K562 (cell line): Measurements from ENCODE around the gene JUN. TPM values are rescaled to one million over a fixed set of nuclear protein-coding genes. Genes with fewer than 3 reads are reported as not detected.

Experiments used
- BDP1 ChIP-seq: IDR thresholded peaks from 3 replicates; pipeline ENCODE4 v1.6.1; 2011; ENCODE audit not compliant: insufficient read length, insufficient read depth
- CAMTA2 ChIP-seq: fragments of 250-450 bp; sonication (Bioruptor Pico); conservative IDR thresholded peaks from 2 replicates; pipeline ENCODE4 v1.5.1; 2022
- ESRRB ChIP-seq: fragments of 250-450 bp; sonication (Bioruptor Pico); IDR thresholded peaks from 2 replicates; pipeline ENCODE4 v1.5.0; 2020; ENCODE audit warnings: mild to moderate bottlenecking, moderate library complexity, borderline replicate concordance
- ETS2 ChIP-seq: IDR thresholded peaks from 2 replicates; pipeline ENCODE4 v1.6.1; 2016; ENCODE audit warnings: borderline replicate concordance, missing genetic modification characterization, mild to moderate bottlenecking, moderate library complexity, missing compliant biosample characterization; ENCODE audit not compliant: poor library complexity, severe bottlenecking
- HDAC3 ChIP-seq: fragments of 450-650 bp; IDR thresholded peaks from 2 replicates; pipeline ENCODE4 v1.6.1; 2018; ENCODE audit warnings: borderline replicate concordance, mild to moderate bottlenecking, moderate library complexity; ENCODE audit not compliant: partially characterized antibody
- HSF4 ChIP-seq: fragments of 250-450 bp; sonication (Bioruptor Pico); IDR thresholded peaks from 2 replicates; pipeline ENCODE4 v2.1.2; 2022; ENCODE audit warnings: mild to moderate bottlenecking, moderate library complexity, borderline replicate concordance
- KHSRP ChIP-seq: fragments of 450-650 bp; IDR thresholded peaks from 2 replicates; pipeline ENCODE4 v1.6.1; 2017
- MXI1 ChIP-seq: IDR thresholded peaks from 2 replicates; pipeline ENCODE4 v1.6.1; 2011; ENCODE audit warnings: low read depth, mild to moderate bottlenecking, improper control_type of control experiment, low read length
- NEUROD1 ChIP-seq: fragments of 150-350 bp; IDR thresholded peaks from 2 replicates; pipeline ENCODE4 v1.6.1; 2014; ENCODE audit warnings: borderline replicate concordance, low read length, low read depth; ENCODE audit not compliant: partially characterized antibody
- PHTF2 ChIP-seq: fragments of 250-450 bp; sonication (Bioruptor Pico); IDR thresholded peaks from 2 replicates; pipeline ENCODE4 v1.5.0; 2021; ENCODE audit warnings: mild to moderate bottlenecking
- ZBED1 ChIP-seq: IDR thresholded peaks from 2 replicates; pipeline ENCODE4 v1.6.1; 2014
- ZNF239 ChIP-seq: fragments of 250-450 bp; sonication (Bioruptor Pico); IDR thresholded peaks from 2 replicates; pipeline ENCODE4 v1.4.0; 2020; ENCODE audit warnings: mild to moderate bottlenecking
- ZNF282 ChIP-seq: sonication (generic); formaldehyde crosslinking; IDR thresholded peaks from 2 replicates; pipeline ENCODE4 v1.8.1; 2023; ENCODE audit warnings: missing genetic modification reagents
- polyA plus RNA-seq, 8 experiments: library from polyadenylated mRNA; depleted of rRNA in 4 of 8; stranded (reverse) in 5 of 8; unstranded in 3 of 8; fragments of >200 nt; fragmentation: Nextera tagmentation in 2 of 8; fragmentation: Illumina TruSeq in 1 of 8; extraction: Ambion mirVana in 2 of 8; extraction: Trizol in 1 of 8; gene quantifications; 2 replicates each; pipeline versions ENCODE4 v1.2.1 to v1.2.3, GENCODE V29; 2011 to 2014; ENCODE audit warnings: inconsistent platforms in 1 of 8, missing spikeins in 1 of 8
- total RNA-seq, 7 experiments: library from RNA; depleted of rRNA in 6 of 7; stranded (reverse); fragments of >200 nt in 6 of 7; fragmentation: Illumina TruSeq in 2 of 7; extraction: Trizol in 2 of 7; gene quantifications; 2 replicates each; pipeline versions ENCODE4 v1.2.1 to v1.2.3, GENCODE V29; 2011 to 2021; ENCODE audit warnings: low replicate concordance in 1 of 7
- TF ChIP-seq, protein P1 (sequence below): fragments of 450-650 bp; formaldehyde crosslinking; IDR thresholded peaks from 2 replicates; pipeline ENCODE4 v1.4.0; 2020; ENCODE audit warnings: mild to moderate bottlenecking, moderate library complexity
- TF ChIP-seq, protein P2 (sequence below): fragments of 200-800 bp; sonication (Bioruptor generic); IDR thresholded peaks from 2 replicates; pipeline ENCODE4 v1.6.1; 2017; ENCODE audit warnings: missing genetic modification characterization, missing compliant biosample characterization
- TF ChIP-seq, protein P3 (sequence below), 3 experiments: fragments of 200-800 bp in 1 of 3; sonication (Bioruptor generic) in 1 of 3; sonication (generic) in 1 of 3; formaldehyde crosslinking in 1 of 3; IDR thresholded peaks; 2 replicates each; pipeline versions ENCODE4 v1.6.1 to v1.8.0; 2016 to 2022; ENCODE audit warnings: mild to moderate bottlenecking in 2 of 3, missing compliant biosample characterization in 2 of 3, missing genetic modification characterization in 2 of 3, missing genetic modification reagents in 1 of 3
- TF ChIP-seq, protein P4 (sequence below): fragments of 450-650 bp; formaldehyde crosslinking; IDR thresholded peaks from 2 replicates; pipeline ENCODE4 v1.4.0; 2022; ENCODE audit warnings: missing genetic modification characterization
- TF ChIP-seq, protein P5 (sequence below), 2 experiments: fragments of 250-450 bp in 1 of 2; fragments of 450-650 bp in 1 of 2; sonication (Bioruptor Pico) in 1 of 2; IDR thresholded peaks; 2 replicates each; pipeline versions ENCODE4 v1.6.1 to v1.8.0; 2016 to 2021; ENCODE audit warnings: mild to moderate bottlenecking in 2 of 2, moderate library complexity in 2 of 2, missing compliant biosample characterization in 1 of 2, missing genetic modification characterization in 1 of 2
- TF ChIP-seq, protein P6 (sequence below): fragments of 450-650 bp; formaldehyde crosslinking; IDR thresholded peaks from 2 replicates; pipeline ENCODE4 v1.4.0; 2020; ENCODE audit warnings: mild to moderate bottlenecking

The JUN gene
- total and polyA plus RNA-seq, 9 of the 15 experiments (the other 6 are each of a cell fraction or from before 2014, with no cell fraction given), result 0.32 to 23.4 (median 4.0) TPM

DNA sequence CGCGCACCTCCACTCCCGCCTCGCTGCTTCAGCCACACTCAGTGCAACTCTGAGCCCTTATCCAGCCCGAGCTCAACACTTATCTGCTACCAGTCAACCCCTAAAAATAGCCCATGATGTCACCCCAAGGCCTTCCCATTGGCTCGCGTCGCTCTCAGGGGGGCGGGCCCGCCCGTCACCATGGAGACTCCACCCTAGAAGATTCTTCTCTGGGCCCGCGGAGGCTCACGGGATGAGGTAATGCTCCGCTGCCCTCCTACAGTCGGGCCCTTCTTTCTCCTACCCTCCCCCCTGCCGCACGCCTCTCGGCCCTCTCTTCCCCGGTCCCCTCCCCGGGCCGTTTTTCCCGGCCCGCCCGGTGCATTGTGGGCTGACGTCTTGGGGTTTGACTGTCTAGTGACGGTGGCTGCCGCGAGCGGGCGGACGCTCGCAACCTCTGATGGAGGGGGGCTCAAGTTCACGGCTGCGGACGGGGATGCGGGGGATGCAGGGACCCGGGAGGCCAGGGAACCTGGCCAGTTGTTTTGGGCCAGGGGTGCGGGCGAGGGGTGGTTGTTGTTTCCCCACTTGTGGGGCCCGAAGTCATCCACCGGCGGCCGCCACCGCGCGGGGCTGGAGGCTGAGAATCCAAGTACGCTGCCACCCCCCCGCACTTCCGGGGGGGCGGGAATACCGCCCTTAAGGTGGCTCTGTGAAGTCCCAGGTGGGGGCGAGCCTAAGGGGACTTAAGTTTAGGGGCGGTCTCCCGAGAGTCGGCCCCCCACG, at the start of gene JUN (continued):
- TF ChIP-seq ZBED1, result 0 out of 2 replicates have a peak, but pooled peaks have one; percentile 89
- TF ChIP-seq HSF4 (CRISPR knock-in tag), result no peak
- no peak for TF ChIP-seq CAMTA2 (CRISPR knock-in tag)
- TF ChIP-seq MXI1, result peak; percentile 72
- TF ChIP-seq, protein P1, sequence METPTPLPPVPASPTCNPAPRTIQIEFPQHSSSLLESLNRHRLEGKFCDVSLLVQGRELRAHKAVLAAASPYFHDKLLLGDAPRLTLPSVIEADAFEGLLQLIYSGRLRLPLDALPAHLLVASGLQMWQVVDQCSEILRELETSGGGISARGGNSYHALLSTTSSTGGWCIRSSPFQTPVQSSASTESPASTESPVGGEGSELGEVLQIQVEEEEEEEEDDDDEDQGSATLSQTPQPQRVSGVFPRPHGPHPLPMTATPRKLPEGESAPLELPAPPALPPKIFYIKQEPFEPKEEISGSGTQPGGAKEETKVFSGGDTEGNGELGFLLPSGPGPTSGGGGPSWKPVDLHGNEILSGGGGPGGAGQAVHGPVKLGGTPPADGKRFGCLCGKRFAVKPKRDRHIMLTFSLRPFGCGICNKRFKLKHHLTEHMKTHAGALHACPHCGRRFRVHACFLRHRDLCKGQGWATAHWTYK (CRISPR knock-in tag), result peak; percentile 11; the same call in 1 of the 2 replicates
- TF ChIP-seq ETS2 (tag), result no peak
- no peak for TF ChIP-seq KHSRP
- TF ChIP-seq, protein P2, sequence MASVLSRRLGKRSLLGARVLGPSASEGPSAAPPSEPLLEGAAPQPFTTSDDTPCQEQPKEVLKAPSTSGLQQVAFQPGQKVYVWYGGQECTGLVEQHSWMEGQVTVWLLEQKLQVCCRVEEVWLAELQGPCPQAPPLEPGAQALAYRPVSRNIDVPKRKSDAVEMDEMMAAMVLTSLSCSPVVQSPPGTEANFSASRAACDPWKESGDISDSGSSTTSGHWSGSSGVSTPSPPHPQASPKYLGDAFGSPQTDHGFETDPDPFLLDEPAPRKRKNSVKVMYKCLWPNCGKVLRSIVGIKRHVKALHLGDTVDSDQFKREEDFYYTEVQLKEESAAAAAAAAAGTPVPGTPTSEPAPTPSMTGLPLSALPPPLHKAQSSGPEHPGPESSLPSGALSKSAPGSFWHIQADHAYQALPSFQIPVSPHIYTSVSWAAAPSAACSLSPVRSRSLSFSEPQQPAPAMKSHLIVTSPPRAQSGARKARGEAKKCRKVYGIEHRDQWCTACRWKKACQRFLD (CRISPR knock-in tag), result no peak; the same call in 1 of the 2 replicates
- TF ChIP-seq, protein P3, sequence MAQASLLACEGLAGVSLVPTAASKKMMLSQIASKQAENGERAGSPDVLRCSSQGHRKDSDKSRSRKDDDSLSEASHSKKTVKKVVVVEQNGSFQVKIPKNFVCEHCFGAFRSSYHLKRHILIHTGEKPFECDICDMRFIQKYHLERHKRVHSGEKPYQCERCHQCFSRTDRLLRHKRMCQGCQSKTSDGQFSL (CRISPR knock-in tag; IDR thresholded peaks at IDR 0.05), result peak; percentile 62
- TF ChIP-seq, protein P3 (tag; IDR thresholded peaks at IDR 0.05), result peak in 1 of 2 experiments; percentile 91; a peak in 2 of 4 replicates
- no peak for TF ChIP-seq ZNF282 (CRISPR knock-in tag)
- TF ChIP-seq, protein P4, sequence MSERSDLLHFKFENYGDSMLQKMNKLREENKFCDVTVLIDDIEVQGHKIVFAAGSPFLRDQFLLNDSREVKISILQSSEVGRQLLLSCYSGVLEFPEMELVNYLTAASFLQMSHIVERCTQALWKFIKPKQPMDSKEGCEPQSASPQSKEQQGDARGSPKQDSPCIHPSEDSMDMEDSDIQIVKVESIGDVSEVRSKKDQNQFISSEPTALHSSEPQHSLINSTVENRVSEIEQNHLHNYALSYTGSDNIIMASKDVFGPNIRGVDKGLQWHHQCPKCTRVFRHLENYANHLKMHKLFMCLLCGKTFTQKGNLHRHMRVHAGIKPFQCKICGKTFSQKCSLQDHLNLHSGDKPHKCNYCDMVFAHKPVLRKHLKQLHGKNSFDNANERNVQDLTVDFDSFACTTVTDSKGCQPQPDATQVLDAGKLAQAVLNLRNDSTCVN (CRISPR knock-in tag), result 0 out of 2 replicates have a peak, but pooled peaks have one; percentile 14
- no peak for TF ChIP-seq BDP1
- TF ChIP-seq NEUROD1, result peak; percentile 66
- no peak; the same call in 1 of the 2 replicates for TF ChIP-seq ZNF239 (CRISPR knock-in tag)
- TF ChIP-seq HDAC3, result peak; percentile 69
- TF ChIP-seq, protein P5, sequence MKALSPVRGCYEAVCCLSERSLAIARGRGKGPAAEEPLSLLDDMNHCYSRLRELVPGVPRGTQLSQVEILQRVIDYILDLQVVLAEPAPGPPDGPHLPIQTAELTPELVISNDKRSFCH (CRISPR knock-in tag; IDR thresholded peaks at IDR 0.05), result no peak
- TF ChIP-seq, protein P5 (tag; IDR thresholded peaks at IDR 0.05), result no peak
- no peak for TF ChIP-seq ESRRB (CRISPR knock-in tag)
- TF ChIP-seq PHTF2, result no peak
- TF ChIP-seq, protein P6, sequence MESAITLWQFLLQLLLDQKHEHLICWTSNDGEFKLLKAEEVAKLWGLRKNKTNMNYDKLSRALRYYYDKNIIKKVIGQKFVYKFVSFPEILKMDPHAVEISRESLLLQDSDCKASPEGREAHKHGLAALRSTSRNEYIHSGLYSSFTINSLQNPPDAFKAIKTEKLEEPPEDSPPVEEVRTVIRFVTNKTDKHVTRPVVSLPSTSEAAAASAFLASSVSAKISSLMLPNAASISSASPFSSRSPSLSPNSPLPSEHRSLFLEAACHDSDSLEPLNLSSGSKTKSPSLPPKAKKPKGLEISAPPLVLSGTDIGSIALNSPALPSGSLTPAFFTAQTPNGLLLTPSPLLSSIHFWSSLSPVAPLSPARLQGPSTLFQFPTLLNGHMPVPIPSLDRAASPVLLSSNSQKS (CRISPR knock-in tag), result no peak
